ENCODE data around the gene LRPAP1. TPM values are rescaled to one million over a fixed set of nuclear protein-coding genes. Genes with fewer than 3 reads are reported as not detected.

Gene LRPAP1
- total and polyA plus RNA-seq, 2 donors (not counting 3 experiments of a cell fraction or from before 2014, with no cell fraction given), result 90.1 to 170 TPM

DNA sequence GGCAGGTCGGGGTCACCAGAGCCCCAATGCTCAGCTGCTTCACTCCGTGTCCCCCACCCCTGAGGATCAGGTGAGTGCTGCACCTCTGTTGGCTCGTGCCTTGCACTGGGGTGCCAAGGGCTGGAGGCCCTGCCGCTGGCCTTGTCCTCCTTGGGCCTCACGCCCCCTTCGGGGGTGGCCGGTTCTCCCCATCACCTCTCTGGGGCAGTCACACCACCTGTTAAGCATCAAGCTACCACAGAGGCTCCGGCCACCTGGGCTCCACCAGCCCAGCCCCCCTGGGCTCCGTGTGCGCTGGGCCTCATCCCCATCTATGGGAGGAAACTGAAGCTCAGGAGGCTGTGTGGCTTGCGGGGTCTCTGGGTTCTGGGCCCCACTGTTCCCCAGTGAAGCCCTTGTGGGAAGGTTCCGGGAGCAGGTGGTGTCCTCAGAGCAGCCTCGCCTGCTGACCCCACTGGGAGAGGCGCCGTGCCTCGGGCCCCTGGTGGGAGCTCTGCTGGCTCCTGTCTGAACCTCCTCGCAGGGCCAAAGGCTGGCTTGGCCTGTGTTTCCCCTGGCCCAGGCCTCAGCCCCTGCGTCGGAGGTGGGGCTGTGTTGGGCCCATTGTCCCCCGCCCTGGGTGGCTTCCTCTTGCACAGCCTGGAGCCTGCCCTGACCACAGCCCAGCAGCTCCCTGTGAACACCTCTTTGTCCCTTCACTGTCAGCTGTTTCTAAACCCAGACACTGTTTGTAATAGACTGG is 38.3 kb downstream of the LRPAP1 start:
- H3K9me3 ChIP-seq (replicated peaks; ENCODE audit: control insufficient read depth, insufficient read depth, low read length), result no peaks in the 10 kb centered on the region
- H3K4me2 ChIP-seq (ENCODE audit: insufficient read depth, low read length), result no peak overlapping the region
- BruUV-seq (replicated peaks), result no TSS peak
- no peaks in the 10 kb centered on the region for H3K4me1 ChIP-seq (ENCODE audit: control insufficient read depth, extremely low read depth, insufficient read depth, low read length)
- H2AFZ ChIP-seq (ENCODE audit: low read depth, low read length), result no peak overlapping the region
- H3K27ac ChIP-seq (ENCODE audit: insufficient read depth, low read depth, low read length), result no peak overlapping the region
- no peaks in the 10 kb centered on the region for H3K9me1 ChIP-seq (replicated peaks; ENCODE audit: control insufficient read depth, extremely low read depth, insufficient read depth, low read length)
- no peaks in the 10 kb centered on the region for H3K79me2 ChIP-seq (ENCODE audit: control insufficient read depth, insufficient read depth, low read length)
- CTCF ChIA-PET, result interaction anchor here (1.5 kb wide), 1 partner anchor 13 kb away, joined by 15 read pairs; no protein-coding TSS in a partner anchor
- no peak for DNase-seq (ENCODE audit: low read depth, low spot score)
- H4K20me1 ChIP-seq (replicated peaks; ENCODE audit: control insufficient read depth, extremely low read depth, insufficient read depth, low read length), result no peaks in the 10 kb centered on the region
- TF ChIP-seq, protein P1, sequence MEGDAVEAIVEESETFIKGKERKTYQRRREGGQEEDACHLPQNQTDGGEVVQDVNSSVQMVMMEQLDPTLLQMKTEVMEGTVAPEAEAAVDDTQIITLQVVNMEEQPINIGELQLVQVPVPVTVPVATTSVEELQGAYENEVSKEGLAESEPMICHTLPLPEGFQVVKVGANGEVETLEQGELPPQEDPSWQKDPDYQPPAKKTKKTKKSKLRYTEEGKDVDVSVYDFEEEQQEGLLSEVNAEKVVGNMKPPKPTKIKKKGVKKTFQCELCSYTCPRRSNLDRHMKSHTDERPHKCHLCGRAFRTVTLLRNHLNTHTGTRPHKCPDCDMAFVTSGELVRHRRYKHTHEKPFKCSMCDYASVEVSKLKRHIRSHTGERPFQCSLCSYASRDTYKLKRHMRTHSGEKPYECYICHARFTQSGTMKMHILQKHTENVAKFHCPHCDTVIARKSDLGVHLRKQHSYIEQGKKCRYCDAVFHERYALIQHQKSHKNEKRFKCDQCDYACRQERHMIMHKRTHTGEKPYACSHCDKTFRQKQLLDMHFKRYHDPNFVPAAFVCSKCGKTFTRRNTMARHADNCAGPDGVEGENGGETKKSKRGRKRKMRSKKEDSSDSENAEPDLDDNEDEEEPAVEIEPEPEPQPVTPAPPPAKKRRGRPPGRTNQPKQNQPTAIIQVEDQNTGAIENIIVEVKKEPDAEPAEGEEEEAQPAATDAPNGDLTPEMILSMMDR (IDR thresholded peaks at IDR 0.05; ENCODE audit: extremely low read depth in 1 of 2, insufficient read depth in 1 of 2, low read depth in 1 of 2, low read length in 2 of 2), result no peak
- TF ChIP-seq FOS (IDR thresholded peaks at IDR 0.05; ENCODE audit: borderline replicate concordance, insufficient read depth, low read length), result no peak
- intact Hi-C loops (cut with micrococcal nuclease) (no loop called here), dilution Hi-C loops (cut with MboI; ENCODE audit: extremely low pct_ligation_motif_present, low sequenced_read_pairs) (no loop called here)
- H3K36me3 ChIP-seq (ENCODE audit: control insufficient read depth in 2 of 2, extremely low read depth in 1 of 2, insufficient read depth in 2 of 2, low read length in 2 of 2), result no peaks in the 10 kb centered on the region
- peaks cover 2 to 7% of the 10 kb centered on the region in 2 experiments for H3K27me3 ChIP-seq (ENCODE audit: control insufficient read depth in 2 of 2, insufficient read depth in 2 of 2, low read length in 2 of 2)
- POLR2A ChIA-PET, result no interaction called here
- no peak overlapping the region for H3K4me3 ChIP-seq (replicated peaks in 1 of 3; ENCODE audit: insufficient read depth in 1 of 3, low read depth in 1 of 3, low read length in 3 of 3)
- no peak for FAIRE-seq
- H3K9ac ChIP-seq (replicated peaks; ENCODE audit: extremely low read depth, insufficient read depth, low read length), result no peak overlapping the region
